ENCODE measurements around the gene MGAT5.
A peak's percentile ranks its signal among the peaks of the same experiment; 100 is the strongest.

MGAT5 gene

DNA sequence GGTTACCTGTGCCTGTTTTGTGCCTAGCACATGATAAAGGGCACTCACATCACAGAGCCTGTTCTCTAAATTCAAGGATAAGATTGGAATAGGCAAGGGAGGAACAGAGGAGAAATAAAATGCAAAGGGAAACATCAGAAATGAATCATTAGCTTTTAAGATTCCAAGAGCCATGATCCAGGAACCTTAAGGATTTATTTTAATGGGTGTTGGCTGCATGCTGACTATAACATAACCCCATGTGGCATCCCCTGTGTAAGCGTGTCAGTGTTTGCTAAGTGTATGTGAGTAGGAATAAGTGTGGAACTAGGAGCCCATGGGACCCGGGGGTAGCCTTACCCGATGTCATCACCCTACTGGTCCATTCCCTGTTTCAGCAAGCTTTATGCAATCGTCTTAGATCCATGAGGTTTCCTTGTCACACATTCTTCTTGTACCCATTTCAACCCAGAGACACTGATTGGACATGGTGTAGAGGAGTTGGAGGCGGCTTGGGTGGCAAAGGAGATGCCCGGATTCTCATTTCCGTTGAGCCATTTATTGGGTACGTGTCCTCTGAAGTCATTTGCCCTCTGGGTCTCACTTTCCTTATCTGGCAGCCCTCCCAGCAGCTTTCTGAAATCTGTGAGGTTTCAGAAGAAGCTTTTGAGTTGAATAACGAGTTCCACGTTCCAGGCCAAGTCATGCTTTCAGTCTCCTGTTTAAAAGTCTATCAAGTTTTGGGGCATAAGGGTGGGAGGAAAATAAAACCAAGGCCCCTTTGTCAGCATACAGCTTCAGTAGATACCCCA, 117.0 kb downstream of the MGAT5 start:
- H3K9me3 ChIP-seq (ENCODE audit: control insufficient read depth in 1 of 2, low read length in 2 of 2), result no peaks in the 10 kb centered on the region
- H3K4me3 ChIP-seq (ENCODE audit: low read depth in 1 of 2, low read length in 2 of 2), result no peak overlapping the region
- H3K4me1 ChIP-seq (ENCODE audit: control insufficient read depth in 1 of 2, insufficient read depth in 2 of 2, low read length in 2 of 2), result peaks cover 8 to 38% of the 10 kb centered on the region in 2 donors
- no peaks in the 10 kb centered on the region for H3K36me3 ChIP-seq (ENCODE audit: control insufficient read depth in 1 of 2, insufficient read depth in 2 of 2, low read length in 2 of 2)
- H3K27ac ChIP-seq (ENCODE audit: low read length), result no peak overlapping the region
- H3K27me3 ChIP-seq (ENCODE audit: low read depth, low read length), result no peaks in the 10 kb centered on the region

DNA sequence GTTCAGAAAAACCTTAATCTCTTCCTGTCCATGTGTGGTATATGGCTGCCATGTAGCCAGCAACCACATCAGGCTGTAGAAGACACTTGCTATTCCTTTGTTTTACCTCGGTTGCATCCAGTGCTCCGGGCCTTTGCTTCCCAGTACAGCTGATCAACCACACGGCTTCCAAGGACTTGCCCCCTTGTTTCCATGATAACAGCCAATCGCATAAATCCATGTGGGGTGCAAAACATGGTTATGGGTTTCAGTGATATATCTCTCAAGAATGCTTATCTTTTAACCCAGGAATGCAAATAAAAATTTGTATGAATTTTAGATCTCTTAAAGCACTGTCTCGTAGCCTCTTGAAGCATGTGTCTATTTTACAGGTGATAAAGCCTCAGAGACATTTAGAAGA, 118.3 kb downstream of the MGAT5 start:
- H3K36me3 ChIP-seq (ENCODE audit: control insufficient read depth in 1 of 2, insufficient read depth in 2 of 2, low read length in 2 of 2), result no peaks in the 10 kb centered on the region
- H3K9me3 ChIP-seq (ENCODE audit: control insufficient read depth in 1 of 2, low read length in 2 of 2), result no peaks in the 10 kb centered on the region
- no peaks in the 10 kb centered on the region for H3K27me3 ChIP-seq (ENCODE audit: low read depth, low read length)
- no peak overlapping the region for H3K4me3 ChIP-seq (ENCODE audit: low read depth in 1 of 2, low read length in 2 of 2)
- H3K27ac ChIP-seq (ENCODE audit: low read length), result no peak overlapping the region
- H3K4me1 ChIP-seq (ENCODE audit: control insufficient read depth in 1 of 2, insufficient read depth in 2 of 2, low read length in 2 of 2), result peaks cover 8 to 46% of the 10 kb centered on the region in 2 donors

DNA sequence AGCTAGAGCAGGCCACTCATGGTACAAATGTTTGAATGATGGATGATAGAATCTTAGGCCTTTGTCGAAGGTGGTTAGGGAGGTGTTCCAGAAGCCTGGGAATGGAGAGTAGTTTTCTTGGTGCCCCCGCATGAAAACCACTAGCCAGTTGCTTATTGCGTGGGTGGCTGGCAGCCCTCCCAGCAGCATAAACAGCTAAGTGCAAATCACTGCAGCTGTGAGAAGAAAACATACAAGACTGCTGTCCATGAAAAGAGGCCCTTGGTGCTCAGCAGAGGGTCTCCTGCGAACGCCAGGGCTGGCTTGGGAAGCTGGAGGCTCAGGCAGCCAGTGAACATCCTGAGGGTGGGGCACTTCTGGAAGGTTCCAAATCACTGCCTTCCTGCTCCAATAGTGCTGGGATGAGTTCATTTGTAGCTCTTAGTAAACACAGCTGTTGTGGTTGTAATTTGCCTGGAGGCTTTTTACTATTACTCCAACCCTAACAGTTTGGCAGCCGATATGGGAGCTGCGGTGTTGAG, 118.8 kb downstream of the MGAT5 start:
- Histone ChIP-seq H3K4me1 (ENCODE audit: control insufficient read depth in 1 of 2, insufficient read depth in 2 of 2, low read length in 2 of 2) (peaks cover 8 to 44% of the 10 kb centered on the region in 2 donors), H3K4me3 (ENCODE audit: low read depth in 1 of 2, low read length in 2 of 2) (no peak overlapping the region), H3K27ac (ENCODE audit: low read length) (no peak overlapping the region)

DNA sequence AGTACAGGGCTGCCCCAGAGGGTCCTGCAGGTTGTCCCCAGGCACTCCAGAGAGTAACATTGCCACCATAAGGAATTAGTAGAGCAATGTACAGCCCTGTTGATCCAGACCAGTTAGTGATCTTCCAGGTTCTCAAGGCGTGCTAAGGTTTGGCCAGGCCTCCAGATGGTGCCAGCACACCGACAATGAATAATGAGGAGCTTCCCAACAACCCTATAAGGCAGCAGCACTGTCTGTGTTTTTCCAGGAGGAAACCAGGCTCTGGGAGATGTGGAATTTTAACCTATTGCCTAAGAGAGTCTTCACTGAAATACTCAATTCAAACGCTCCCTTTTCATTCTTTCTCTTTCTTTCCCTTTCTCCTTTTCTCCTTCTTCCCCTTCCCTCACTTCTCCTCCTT, 122.1 kb downstream of the MGAT5 start:
- Histone ChIP-seq H3K27me3 (ENCODE audit: low read depth, low read length) (no peaks in the 10 kb centered on the region), H3K27ac (ENCODE audit: low read length) (peak overlapping the region; percentile 65), H3K4me3 (ENCODE audit: low read depth in 1 of 2, low read length in 2 of 2) (no peak overlapping the region), H3K36me3 (ENCODE audit: control insufficient read depth in 1 of 2, insufficient read depth in 2 of 2, low read length in 2 of 2) (no peaks in the 10 kb centered on the region), H3K9me3 (ENCODE audit: control insufficient read depth in 1 of 2, low read length in 2 of 2) (no peaks in the 10 kb centered on the region), H3K4me1 (ENCODE audit: control insufficient read depth in 1 of 2, insufficient read depth in 2 of 2, low read length in 2 of 2) (peaks cover 8 to 47% of the 10 kb centered on the region in 2 donors)

More for the DNA sequence above, 118.8 kb downstream of the MGAT5 start:
- Histone ChIP-seq H3K27me3 (ENCODE audit: low read depth, low read length) (no peaks in the 10 kb centered on the region), H3K9me3 (ENCODE audit: control insufficient read depth in 1 of 2, low read length in 2 of 2) (no peaks in the 10 kb centered on the region), H3K36me3 (ENCODE audit: control insufficient read depth in 1 of 2, insufficient read depth in 2 of 2, low read length in 2 of 2) (no peaks in the 10 kb centered on the region)

DNA sequence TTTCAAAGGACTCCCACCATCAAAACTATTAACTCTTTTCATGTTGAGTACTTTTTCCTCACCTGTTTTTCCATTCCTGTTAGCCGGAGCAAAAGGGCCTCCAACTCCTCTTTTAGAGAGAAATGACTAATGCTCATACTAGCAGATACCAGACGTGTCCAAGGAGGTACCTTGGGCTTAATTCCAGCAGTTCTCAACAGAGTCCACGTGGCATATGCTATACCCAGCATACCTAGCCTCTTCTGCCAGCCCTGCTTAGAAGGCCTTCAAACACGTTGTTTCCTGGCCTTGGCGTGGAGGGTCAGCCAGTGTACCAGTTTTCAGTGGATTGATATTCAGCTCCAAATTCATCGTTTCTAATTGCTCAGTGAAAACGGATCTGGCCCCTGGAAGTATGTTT, 123.9 kb downstream of the MGAT5 start:
- Histone ChIP-seq H3K9me3 (ENCODE audit: control insufficient read depth in 1 of 2, low read length in 2 of 2) (no peaks in the 10 kb centered on the region), H3K36me3 (ENCODE audit: control insufficient read depth in 1 of 2, insufficient read depth in 2 of 2, low read length in 2 of 2) (no peaks in the 10 kb centered on the region), H3K27ac (ENCODE audit: low read length) (no peak overlapping the region), H3K4me1 (ENCODE audit: control insufficient read depth in 1 of 2, insufficient read depth in 2 of 2, low read length in 2 of 2) (peaks cover 6 to 30% of the 10 kb centered on the region in 2 donors), H3K27me3 (ENCODE audit: low read depth, low read length) (no peaks in the 10 kb centered on the region), H3K4me3 (ENCODE audit: low read depth in 1 of 2, low read length in 2 of 2) (no peak overlapping the region)

DNA sequence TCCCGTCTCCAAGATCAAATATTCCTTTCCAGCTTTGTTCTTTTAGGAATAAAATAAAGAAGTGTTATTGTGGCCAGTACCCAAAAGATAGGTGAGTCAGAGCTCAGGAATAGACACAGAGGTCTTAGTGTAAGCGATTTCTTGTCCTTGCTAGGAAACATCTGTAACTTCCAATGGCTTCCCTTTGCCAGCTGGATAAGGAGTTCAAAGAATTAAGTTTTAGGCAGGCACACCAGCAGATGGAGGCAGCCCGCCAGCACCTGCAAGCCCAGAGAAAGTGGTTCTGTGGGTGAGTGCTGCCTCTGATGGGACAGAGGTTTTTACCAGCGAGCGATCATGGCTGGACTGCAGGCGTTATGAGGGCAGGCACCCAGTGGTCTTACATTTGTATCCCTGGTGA, 125.4 kb downstream of the MGAT5 start:
- peaks cover 0 to 19% of the 10 kb centered on the region in 2 donors for H3K4me1 ChIP-seq (ENCODE audit: control insufficient read depth in 1 of 2, insufficient read depth in 2 of 2, low read length in 2 of 2)
- H3K27me3 ChIP-seq (ENCODE audit: low read depth, low read length), result no peaks in the 10 kb centered on the region
- H3K9me3 ChIP-seq (ENCODE audit: control insufficient read depth in 1 of 2, low read length in 2 of 2), result no peaks in the 10 kb centered on the region
- H3K36me3 ChIP-seq (ENCODE audit: control insufficient read depth in 1 of 2, insufficient read depth in 2 of 2, low read length in 2 of 2), result no peaks in the 10 kb centered on the region
- no peak overlapping the region for H3K27ac ChIP-seq (ENCODE audit: low read length)
- H3K4me3 ChIP-seq (ENCODE audit: low read depth in 1 of 2, low read length in 2 of 2), result no peak overlapping the region

DNA sequence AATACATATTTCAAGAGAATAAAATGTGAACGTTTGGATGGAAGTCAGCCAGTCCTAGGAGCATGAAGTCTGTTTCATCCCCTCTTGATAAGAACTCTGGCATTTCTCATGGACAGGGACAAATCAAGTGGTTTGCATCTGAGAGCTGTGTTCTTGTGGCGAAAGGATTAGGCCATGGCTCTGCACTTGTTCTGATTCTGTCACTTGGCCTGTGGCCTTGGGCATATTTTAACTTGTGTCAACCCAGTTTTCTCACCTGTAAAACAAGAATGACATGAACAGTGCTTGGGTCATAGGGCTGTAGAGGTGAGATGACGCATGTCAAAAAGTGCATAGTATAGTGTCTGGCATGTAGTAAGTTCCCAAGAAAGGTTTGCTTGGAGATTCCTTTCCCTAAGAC, 125.8 kb downstream of the MGAT5 start:
- Histone ChIP-seq H3K27me3 (ENCODE audit: low read depth, low read length) (no peaks in the 10 kb centered on the region), H3K4me1 (ENCODE audit: control insufficient read depth in 1 of 2, insufficient read depth in 2 of 2, low read length in 2 of 2) (peaks cover 0 to 19% of the 10 kb centered on the region in 2 donors), H3K36me3 (ENCODE audit: control insufficient read depth in 1 of 2, insufficient read depth in 2 of 2, low read length in 2 of 2) (no peaks in the 10 kb centered on the region), H3K9me3 (ENCODE audit: control insufficient read depth in 1 of 2, low read length in 2 of 2) (no peaks in the 10 kb centered on the region), H3K4me3 (ENCODE audit: low read depth in 1 of 2, low read length in 2 of 2) (no peak overlapping the region), H3K27ac (ENCODE audit: low read length) (no peak overlapping the region)

DNA sequence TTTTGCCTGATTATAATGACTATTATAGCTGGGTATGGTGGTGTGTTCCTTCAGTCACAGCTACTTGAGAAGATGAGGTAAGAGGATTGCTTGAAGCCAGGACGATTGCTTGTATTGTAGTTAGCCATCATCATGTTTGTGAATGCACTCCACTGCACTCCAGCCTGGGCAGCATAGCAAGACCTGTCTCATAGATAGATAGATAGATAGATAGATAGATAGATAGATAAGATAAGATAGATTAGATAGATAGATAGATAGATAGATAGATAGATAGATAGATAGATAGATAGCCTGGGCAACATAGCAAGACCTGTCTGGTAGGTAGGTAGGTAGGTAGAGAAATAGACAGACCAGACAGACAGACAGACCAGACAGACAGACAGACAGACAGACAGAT, 127.3 kb downstream of the MGAT5 start:
- H3K4me1 ChIP-seq (ENCODE audit: control insufficient read depth in 1 of 2, insufficient read depth in 2 of 2, low read length in 2 of 2), result peaks cover 0 to 19% of the 10 kb centered on the region in 2 donors
- H3K4me3 ChIP-seq (ENCODE audit: low read depth in 1 of 2, low read length in 2 of 2), result no peak overlapping the region
- no peaks in the 10 kb centered on the region for H3K27me3 ChIP-seq (ENCODE audit: low read depth, low read length)
- no peaks in the 10 kb centered on the region for H3K36me3 ChIP-seq (ENCODE audit: control insufficient read depth in 1 of 2, insufficient read depth in 2 of 2, low read length in 2 of 2)
- no peaks in the 10 kb centered on the region for H3K9me3 ChIP-seq (ENCODE audit: control insufficient read depth in 1 of 2, low read length in 2 of 2)
- no peak overlapping the region for H3K27ac ChIP-seq (ENCODE audit: low read length)

DNA sequence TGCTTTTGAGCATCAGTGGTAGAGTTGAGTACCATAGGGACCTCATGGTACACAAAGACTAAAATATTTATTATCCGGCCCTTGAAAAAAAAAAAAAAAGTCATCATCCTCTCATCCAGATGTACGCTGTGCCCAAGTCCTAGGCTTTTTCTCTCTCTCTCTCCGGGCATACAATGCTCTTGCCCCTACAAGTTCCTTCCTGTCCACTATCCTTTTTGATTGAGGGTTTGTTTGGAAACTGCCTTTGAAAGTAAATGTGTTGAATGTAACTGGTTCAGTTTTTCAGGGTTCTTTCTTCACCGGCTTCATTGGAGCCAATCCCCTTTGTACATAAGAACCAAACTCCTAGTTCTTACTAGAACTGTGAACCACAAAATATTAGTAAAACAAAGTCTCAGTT, 130.3 kb downstream of the MGAT5 start:
- H3K4me1 ChIP-seq (ENCODE audit: control insufficient read depth in 1 of 2, insufficient read depth in 2 of 2, low read length in 2 of 2), result peaks cover 0 to 6% of the 10 kb centered on the region in 2 donors
- no peak overlapping the region for H3K4me3 ChIP-seq (ENCODE audit: low read depth in 1 of 2, low read length in 2 of 2)
- no peaks in the 10 kb centered on the region for H3K9me3 ChIP-seq (ENCODE audit: control insufficient read depth in 1 of 2, low read length in 2 of 2)
- no peaks in the 10 kb centered on the region for H3K36me3 ChIP-seq (ENCODE audit: control insufficient read depth in 1 of 2, insufficient read depth in 2 of 2, low read length in 2 of 2)
- no peaks in the 10 kb centered on the region for H3K27me3 ChIP-seq (ENCODE audit: low read depth, low read length)
- H3K27ac ChIP-seq (ENCODE audit: low read length), result no peak overlapping the region

DNA sequence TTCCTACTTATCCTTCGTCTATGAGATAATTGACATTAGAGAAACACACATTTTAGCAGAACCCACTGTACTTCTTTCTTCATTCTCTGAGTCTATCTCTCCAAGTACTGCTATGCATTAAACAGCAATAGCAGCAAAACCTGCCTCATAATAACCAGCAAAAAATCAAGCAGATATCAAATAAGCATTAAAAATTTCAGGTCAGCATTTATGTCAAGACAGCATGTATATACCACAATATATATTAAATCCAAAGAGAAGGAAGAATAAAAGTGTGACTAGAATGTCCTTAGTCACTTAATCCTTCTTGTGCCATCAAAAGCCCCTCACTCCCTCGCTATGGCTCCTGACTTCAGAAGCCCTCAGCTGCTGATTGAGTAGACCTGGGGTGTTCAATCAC, 131.3 kb downstream of the MGAT5 start:
- Histone ChIP-seq H3K4me1 (ENCODE audit: control insufficient read depth in 1 of 2, insufficient read depth in 2 of 2, low read length in 2 of 2) (no peaks in the 10 kb centered on the region), H3K9me3 (ENCODE audit: control insufficient read depth in 1 of 2, low read length in 2 of 2) (no peaks in the 10 kb centered on the region), H3K27ac (ENCODE audit: low read length) (no peak overlapping the region), H3K36me3 (ENCODE audit: control insufficient read depth in 1 of 2, insufficient read depth in 2 of 2, low read length in 2 of 2) (no peaks in the 10 kb centered on the region), H3K27me3 (ENCODE audit: low read depth, low read length) (no peaks in the 10 kb centered on the region), H3K4me3 (ENCODE audit: low read depth in 1 of 2, low read length in 2 of 2) (no peak overlapping the region)

DNA sequence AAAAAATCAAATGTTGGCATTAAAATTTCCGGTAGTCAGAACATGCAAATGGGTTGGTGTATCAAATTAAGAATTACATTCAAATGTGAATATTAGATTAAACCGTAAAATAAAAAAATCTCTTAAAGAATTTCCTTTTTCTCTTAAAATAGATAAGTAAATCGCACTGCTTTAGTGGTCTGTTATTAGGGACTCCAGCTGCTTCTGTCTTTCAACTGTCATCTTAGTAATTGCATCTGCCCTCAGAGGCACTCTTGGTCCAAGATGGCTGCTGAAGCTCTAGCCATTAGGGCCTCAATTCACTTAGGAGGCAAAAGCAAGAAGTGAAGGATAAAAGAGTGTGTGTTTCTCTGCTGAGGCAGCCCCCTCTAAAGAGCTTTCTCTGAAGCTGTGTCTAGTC, 132.4 kb downstream of the MGAT5 start:
- no peaks in the 10 kb centered on the region for H3K9me3 ChIP-seq (ENCODE audit: control insufficient read depth in 1 of 2, low read length in 2 of 2)
- no peaks in the 10 kb centered on the region for H3K27me3 ChIP-seq (ENCODE audit: low read depth, low read length)
- no peaks in the 10 kb centered on the region for H3K36me3 ChIP-seq (ENCODE audit: control insufficient read depth in 1 of 2, insufficient read depth in 2 of 2, low read length in 2 of 2)
- H3K4me3 ChIP-seq (ENCODE audit: low read depth in 1 of 2, low read length in 2 of 2), result no peak overlapping the region
- H3K27ac ChIP-seq (ENCODE audit: low read length), result no peak overlapping the region
- H3K4me1 ChIP-seq (ENCODE audit: control insufficient read depth in 1 of 2, insufficient read depth in 2 of 2, low read length in 2 of 2), result no peaks in the 10 kb centered on the region

DNA sequence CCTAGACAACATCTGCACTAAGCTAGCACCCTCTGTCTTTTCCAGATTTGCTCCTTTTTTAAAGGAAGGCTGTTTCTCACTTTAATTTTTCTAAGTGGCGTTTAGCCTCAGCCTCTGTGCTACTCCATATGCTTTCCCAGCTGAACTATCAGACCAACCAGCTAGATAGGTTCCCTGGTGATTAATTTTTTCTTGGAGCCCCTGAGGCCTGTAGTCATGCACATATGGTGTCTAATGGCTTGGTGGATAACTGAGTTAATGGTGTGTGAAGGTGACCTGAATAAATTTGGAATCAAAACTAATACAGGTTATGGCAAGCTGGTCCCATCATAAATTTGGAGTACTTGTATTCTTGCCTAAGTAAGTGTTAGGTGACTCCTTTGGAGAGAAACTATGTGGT, 135.5 kb downstream of the MGAT5 start:
- peaks cover 0 to 18% of the 10 kb centered on the region in 2 donors for H3K4me1 ChIP-seq (ENCODE audit: control insufficient read depth in 1 of 2, insufficient read depth in 2 of 2, low read length in 2 of 2)
- H3K27me3 ChIP-seq (ENCODE audit: low read depth, low read length), result no peaks in the 10 kb centered on the region
- H3K36me3 ChIP-seq (ENCODE audit: control insufficient read depth in 1 of 2, insufficient read depth in 2 of 2, low read length in 2 of 2), result no peaks in the 10 kb centered on the region
- H3K9me3 ChIP-seq (ENCODE audit: control insufficient read depth in 1 of 2, low read length in 2 of 2), result no peaks in the 10 kb centered on the region
- H3K27ac ChIP-seq (ENCODE audit: low read length), result no peak overlapping the region
- no peak overlapping the region for H3K4me3 ChIP-seq (ENCODE audit: low read depth in 1 of 2, low read length in 2 of 2)

Measured in muscle layer of duodenum (tissue), 2 donors.